ENCODE data around the gene GNL2.

Gene GNL2

DNA sequence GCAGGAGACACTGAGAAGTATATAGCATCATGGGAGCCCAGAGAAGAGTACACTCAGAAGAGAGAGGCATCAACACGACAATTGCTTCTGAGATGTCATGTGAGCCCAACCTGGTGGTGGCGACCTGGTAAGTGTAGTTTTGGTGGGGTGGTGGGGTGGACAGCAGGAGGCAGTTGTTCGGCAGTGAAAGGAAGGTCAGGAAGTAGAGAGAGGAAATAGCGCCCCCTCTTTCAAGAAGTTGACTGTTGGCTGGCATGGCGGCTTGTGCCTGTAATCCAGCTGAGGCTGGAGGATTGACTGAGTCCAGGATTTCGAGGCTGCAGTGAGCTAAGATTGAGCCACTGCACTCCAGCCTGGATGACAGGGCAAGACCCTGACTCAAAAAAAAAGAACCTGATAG lies 26.4 kb upstream of the GNL2 start:
- TF ChIP-seq TAF1 (IDR thresholded peaks at IDR 0.05; ENCODE audit: borderline replicate concordance, insufficient read depth, low read length) (no peak), SIN3A (IDR thresholded peaks at IDR 0.05; ENCODE audit: borderline replicate concordance, insufficient read depth, low read length) (no peak), POLR2AphosphoS5 (IDR thresholded peaks at IDR 0.05; ENCODE audit: low read depth, low read length) (no peak), REST (IDR thresholded peaks at IDR 0.05; ENCODE audit: insufficient read depth in 1 of 2, low read depth in 2 of 2, low read length in 2 of 2) (no peak), FOXP2 (optimal IDR thresholded peaks at IDR 0.05; ENCODE audit: borderline replicate concordance, extremely low read depth, extremely low read length, insufficient read depth) (no peak)

- TF ChIP-seq FOXP2 (optimal IDR thresholded peaks at IDR 0.05; ENCODE audit: borderline replicate concordance, extremely low read depth, extremely low read length, insufficient read depth) (no peak), SIN3A (IDR thresholded peaks at IDR 0.05; ENCODE audit: borderline replicate concordance, insufficient read depth, low read length) (no peak), TAF1 (IDR thresholded peaks at IDR 0.05; ENCODE audit: borderline replicate concordance, insufficient read depth, low read length) (no peak), POLR2AphosphoS5 (IDR thresholded peaks at IDR 0.05; ENCODE audit: low read depth, low read length) (no peak), REST (IDR thresholded peaks at IDR 0.05; ENCODE audit: insufficient read depth in 1 of 2, low read depth in 2 of 2, low read length in 2 of 2) (no peak)
These were observed 25.7 kb upstream of the GNL2 start for GRCh38 chr1:37621326-37621870.

- TF ChIP-seq SIN3A (IDR thresholded peaks at IDR 0.05; ENCODE audit: borderline replicate concordance, insufficient read depth, low read length) (no peak), REST (IDR thresholded peaks at IDR 0.05; ENCODE audit: insufficient read depth in 1 of 2, low read depth in 2 of 2, low read length in 2 of 2) (no peak), FOXP2 (optimal IDR thresholded peaks at IDR 0.05; ENCODE audit: borderline replicate concordance, extremely low read depth, extremely low read length, insufficient read depth) (no peak), POLR2AphosphoS5 (IDR thresholded peaks at IDR 0.05; ENCODE audit: low read depth, low read length) (no peak), TAF1 (IDR thresholded peaks at IDR 0.05; ENCODE audit: borderline replicate concordance, insufficient read depth, low read length) (no peak)
These were observed 25.0 kb upstream of the GNL2 start for GRCh38 chr1:37620707-37621106.

DNA sequence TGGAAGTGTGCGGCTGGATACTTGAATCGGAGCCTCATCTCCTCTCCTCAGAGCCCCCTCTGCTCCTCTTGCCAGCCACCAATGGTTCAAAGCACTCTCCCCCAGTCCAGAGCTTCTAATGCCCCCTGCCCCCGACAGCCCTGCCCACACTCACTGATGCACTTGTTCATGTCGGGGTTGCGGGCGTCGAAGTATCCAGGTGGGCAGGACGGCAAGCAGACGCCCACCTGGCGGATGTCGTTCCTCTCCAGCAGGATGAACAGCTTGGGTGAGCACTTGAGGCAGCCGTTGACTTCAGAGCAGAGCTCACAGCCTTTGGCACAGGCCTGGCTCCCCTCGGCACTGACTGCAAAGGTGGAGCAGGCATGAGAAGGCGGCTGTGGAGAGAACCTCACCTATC lies 20.6 kb upstream of the GNL2 start:
- no peak for TF ChIP-seq REST (IDR thresholded peaks at IDR 0.05; ENCODE audit: insufficient read depth in 1 of 2, low read depth in 2 of 2, low read length in 2 of 2)
- TF ChIP-seq SIN3A (IDR thresholded peaks at IDR 0.05; ENCODE audit: borderline replicate concordance, insufficient read depth, low read length) = no peak
- no peak for TF ChIP-seq FOXP2 (optimal IDR thresholded peaks at IDR 0.05; ENCODE audit: borderline replicate concordance, extremely low read depth, extremely low read length, insufficient read depth)
- TF ChIP-seq POLR2AphosphoS5 (IDR thresholded peaks at IDR 0.05; ENCODE audit: low read depth, low read length) = no peak
- no peak for TF ChIP-seq TAF1 (IDR thresholded peaks at IDR 0.05; ENCODE audit: borderline replicate concordance, insufficient read depth, low read length)

GRCh38 chr1:37614105-37614504 lies 18.4 kb upstream of the GNL2 start:
- no peak for TF ChIP-seq POLR2AphosphoS5 (IDR thresholded peaks at IDR 0.05; ENCODE audit: low read depth, low read length)
- TF ChIP-seq SIN3A (IDR thresholded peaks at IDR 0.05; ENCODE audit: borderline replicate concordance, insufficient read depth, low read length) = no peak
- no peak for TF ChIP-seq REST (IDR thresholded peaks at IDR 0.05; ENCODE audit: insufficient read depth in 1 of 2, low read depth in 2 of 2, low read length in 2 of 2)
- no peak for TF ChIP-seq TAF1 (IDR thresholded peaks at IDR 0.05; ENCODE audit: borderline replicate concordance, insufficient read depth, low read length)
